ELF-1 (cell line): ENCODE measurements around the gene CCNL2.
A peak's percentile ranks its signal among the peaks of the same experiment; 100 is the strongest.
"Not testable (repeated sequence)": the region's sequence is repeated elsewhere in the genome, so short reads cannot be mapped to it uniquely, and the experiment has no call there.

ENCODE experiments used
- DNase-seq: peaks from one replicate; pipeline ENCODE4 v3.0.0-alpha.2; 2016; ENCODE audit warnings: low read depth, low spot score

CCNL2 gene

GRCh38 chr1:1399872-1400575 lies 889 bp upstream of the CCNL2 start:
- DNase-seq = peak; percentile 47

- DNase-seq = no peak
Observed at GRCh38 chr1:1398677-1399186, 403 bp downstream of the CCNL2 start.

- DNase-seq = peak; percentile 37
Observed at GRCh38 chr1:1397839-1398523, 1.2 kb downstream of the CCNL2 start.

GRCh38 chr1:1395166-1395565 lies 4.0 kb downstream of the CCNL2 start:
- no peak for DNase-seq

GRCh38 chr1:1394116-1394515 lies 5.0 kb downstream of the CCNL2 start:
- no peak for DNase-seq

GRCh38 chr1:1393428-1393827 lies 5.7 kb downstream of the CCNL2 start:
- no peak for DNase-seq

- DNase-seq = no peak
Observed at GRCh38 chr1:1393014-1393413, 6.1 kb downstream of the CCNL2 start.

- no peak for DNase-seq
Observed at GRCh38 chr1:1391225-1391624, 7.9 kb downstream of the CCNL2 start.

GRCh38 chr1:1390675-1391074 lies 8.5 kb downstream of the CCNL2 start:
- no peak for DNase-seq

- no peak for DNase-seq
Observed at GRCh38 chr1:1388078-1388472, 11.1 kb downstream of the CCNL2 start.

- no peak for DNase-seq
Observed at GRCh38 chr1:1387098-1388077, 11.7 kb downstream of the CCNL2 start.

- DNase-seq = no peak
Observed at GRCh38 chr1:1385931-1386330, 13.2 kb downstream of the CCNL2 start.

- not testable (repeated sequence) for DNase-seq
Observed at GRCh38 chr1:1385339-1385738, 13.8 kb downstream of the CCNL2 start.

GRCh38 chr1:1381294-1381693 lies 17.8 kb downstream of the CCNL2 start:
- DNase-seq = no peak

- DNase-seq = no peak
Observed at GRCh38 chr1:1380860-1381259, 18.3 kb downstream of the CCNL2 start.

GRCh38 chr1:1377540-1378205 lies 21.5 kb downstream of the CCNL2 start:
- DNase-seq = no peak

- no peak for DNase-seq
Observed at GRCh38 chr1:1376551-1377226, 22.4 kb downstream of the CCNL2 start.

GRCh38 chr1:1374929-1375662 lies 24.0 kb downstream of the CCNL2 start, which contains the start of gene AURKAIP1:
Gene AURKAIP1 (minus strand): TSS chr1:1375207. CDS start chr1:1374756, 451 bp downstream.
- peak; percentile 100 for DNase-seq

- DNase-seq = no peak
Observed at GRCh38 chr1:1374589-1374928, 24.6 kb downstream of the CCNL2 start.
